Dendritic cell treated with granulocyte-macrophage colony-stimulating factor and Interleukin-4, amounts not matched to agents 40 ng/mL and 50 ng/mL, for 4 days (primary cell): ENCODE results near the gene BSPH1.

Source experiments
- H3K27ac Mint-ChIP-seq: one replicate; pipeline ENCODE4 v1.8.0; 2022; ENCODE audit warnings: mild to moderate bottlenecking, mixed read lengths
- H3K27me3 Mint-ChIP-seq: one replicate; pipeline ENCODE4 v1.8.0; 2022; ENCODE audit warnings: mild to moderate bottlenecking, mixed read lengths
- H3K36me3 Mint-ChIP-seq: one replicate; pipeline ENCODE4 v1.8.0; 2022; ENCODE audit warnings: low read depth, mixed read lengths
- H3K4me1 Mint-ChIP-seq: one replicate; pipeline ENCODE4 v1.8.0; 2022; ENCODE audit warnings: low read depth, mixed read lengths
- H3K4me3 Mint-ChIP-seq: one replicate; pipeline ENCODE4 v1.8.0; 2022; ENCODE audit warnings: mild to moderate bottlenecking, moderate library complexity, mixed read lengths
- H3K9me3 Mint-ChIP-seq: one replicate; pipeline ENCODE4 v1.8.0; 2022; ENCODE audit warnings: mixed read lengths
- intact Hi-C: fragments of 100-400 bp; cut with micrococcal nuclease; formaldehyde crosslinking; loops from one replicate; pipeline ENCODE4 v1.15.0; 2022

BSPH1 gene, protein sequence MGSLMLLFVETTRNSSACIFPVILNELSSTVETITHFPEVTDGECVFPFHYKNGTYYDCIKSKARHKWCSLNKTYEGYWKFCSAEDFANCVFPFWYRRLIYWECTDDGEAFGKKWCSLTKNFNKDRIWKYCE

DNA sequence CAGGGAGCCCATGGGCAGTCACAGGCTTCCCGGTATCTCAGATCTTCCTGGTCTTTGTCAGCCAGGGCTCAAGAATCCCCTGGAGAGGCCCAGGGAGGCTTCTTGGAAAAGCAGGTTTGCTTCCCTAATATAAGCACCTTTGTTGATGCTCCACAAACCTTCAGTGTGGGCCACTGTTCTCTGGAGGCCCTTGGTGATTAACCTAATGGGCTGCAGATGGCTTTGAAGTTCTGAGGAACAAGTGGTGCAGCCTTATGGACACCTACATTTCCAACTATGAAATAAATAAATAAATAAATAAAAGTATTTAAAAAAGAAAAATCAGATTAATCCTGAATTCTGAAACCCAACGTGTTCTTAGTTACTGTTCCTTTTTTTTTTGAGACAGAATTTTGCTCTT lies at the start of gene BSPH1:
Gene BSPH1, minus strand, starts transcription at position 101 of the 400 bp plus-strand sequence. Its CDS starts 89 bp downstream, at position 12.
- H3K4me3 Mint-ChIP-seq: no peak within 1 kb of the TSS
- no peaks in the 10 kb centered on the region for H3K4me1 Mint-ChIP-seq
- H3K9me3 Mint-ChIP-seq: no peaks in the 10 kb centered on the region
- intact Hi-C loops: no loop called here
- H3K27me3 Mint-ChIP-seq: peaks cover 14% of the 10 kb centered on the region
- H3K36me3 Mint-ChIP-seq: no peaks in the 10 kb centered on the region
- H3K27ac Mint-ChIP-seq: no peak within 1 kb of the TSS

DNA sequence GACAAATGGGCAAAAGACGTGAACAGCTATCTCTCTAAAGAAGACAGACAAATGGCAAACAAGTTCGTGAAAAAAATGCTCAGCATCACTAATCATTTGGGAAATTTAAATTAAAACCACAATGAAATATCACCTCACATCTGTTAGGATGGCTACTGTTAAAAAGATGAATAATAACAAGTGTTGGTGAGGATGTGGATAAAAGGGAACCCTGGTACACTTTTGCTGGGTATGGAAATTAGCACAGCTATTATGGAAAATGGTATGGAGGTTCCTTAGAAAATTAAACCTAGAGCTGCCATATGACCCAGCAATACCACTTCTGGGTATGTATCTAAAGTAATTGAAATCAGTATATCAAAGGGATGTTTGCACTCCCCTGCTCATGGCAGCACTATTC lies 44.8 kb upstream of the BSPH1 start:
- Mint-ChIP-seq H3K9me3 (peaks cover 9% of the 10 kb centered on the region), H3K4me3 (no peak overlapping the region), H3K27me3 (peaks cover 6% of the 10 kb centered on the region), H3K4me1 (no peaks in the 10 kb centered on the region), H3K27ac (no peak overlapping the region), H3K36me3 (no peaks in the 10 kb centered on the region)
- intact Hi-C loops: no loop called here

DNA sequence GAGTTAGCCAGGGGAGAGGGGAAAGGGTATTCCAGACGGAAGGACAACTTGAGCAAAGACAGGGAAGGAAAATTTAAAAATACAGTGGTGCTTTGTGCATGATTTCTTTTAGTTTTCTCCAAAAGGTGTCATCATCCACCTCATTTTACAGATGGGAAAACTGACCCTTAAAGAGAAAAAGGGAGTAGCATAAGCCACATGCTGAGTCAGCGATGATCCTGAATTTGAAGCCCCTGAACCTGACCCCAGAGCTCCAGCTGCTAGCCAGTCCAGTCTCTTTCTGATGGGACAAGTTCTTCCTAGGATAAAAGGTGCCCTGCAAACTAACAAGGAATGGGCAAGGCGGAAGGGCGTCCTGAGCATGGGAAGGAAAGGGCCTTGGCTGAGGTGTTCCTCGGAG lies 41.6 kb upstream of the BSPH1 start:
- peaks cover 9% of the 10 kb centered on the region for H3K9me3 Mint-ChIP-seq
- intact Hi-C loops: no loop called here
- H3K4me3 Mint-ChIP-seq: no peak overlapping the region
- no peaks in the 10 kb centered on the region for H3K4me1 Mint-ChIP-seq
- no peaks in the 10 kb centered on the region for H3K27me3 Mint-ChIP-seq
- H3K27ac Mint-ChIP-seq: no peak overlapping the region
- H3K36me3 Mint-ChIP-seq: no peaks in the 10 kb centered on the region

DNA sequence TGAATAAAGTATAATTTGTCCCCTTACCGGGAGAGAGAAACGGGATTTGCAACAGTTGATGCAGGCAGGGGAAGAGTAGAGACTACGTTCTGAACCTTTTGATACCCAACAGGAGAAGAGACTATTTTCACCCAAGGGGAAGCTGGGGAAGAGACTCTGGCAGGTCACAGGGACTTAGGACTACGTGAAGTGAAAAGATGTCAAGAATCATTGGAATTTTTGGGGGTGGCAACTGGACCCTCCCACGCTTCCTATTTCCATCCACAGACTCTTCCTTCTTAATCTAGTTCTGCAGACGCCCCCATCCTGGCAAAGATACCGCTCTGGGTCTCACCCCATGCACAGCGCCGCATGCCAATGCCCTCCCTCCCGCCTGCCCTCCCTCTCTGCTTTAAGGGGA lies 38.1 kb upstream of the BSPH1 start:
- H3K36me3 Mint-ChIP-seq: no peaks in the 10 kb centered on the region
- H3K27ac Mint-ChIP-seq: no peak overlapping the region
- H3K27me3 Mint-ChIP-seq: peaks cover 7% of the 10 kb centered on the region
- no peaks in the 10 kb centered on the region for H3K9me3 Mint-ChIP-seq
- intact Hi-C loops: no loop called here
- no peaks in the 10 kb centered on the region for H3K4me1 Mint-ChIP-seq
- H3K4me3 Mint-ChIP-seq: no peak overlapping the region

DNA sequence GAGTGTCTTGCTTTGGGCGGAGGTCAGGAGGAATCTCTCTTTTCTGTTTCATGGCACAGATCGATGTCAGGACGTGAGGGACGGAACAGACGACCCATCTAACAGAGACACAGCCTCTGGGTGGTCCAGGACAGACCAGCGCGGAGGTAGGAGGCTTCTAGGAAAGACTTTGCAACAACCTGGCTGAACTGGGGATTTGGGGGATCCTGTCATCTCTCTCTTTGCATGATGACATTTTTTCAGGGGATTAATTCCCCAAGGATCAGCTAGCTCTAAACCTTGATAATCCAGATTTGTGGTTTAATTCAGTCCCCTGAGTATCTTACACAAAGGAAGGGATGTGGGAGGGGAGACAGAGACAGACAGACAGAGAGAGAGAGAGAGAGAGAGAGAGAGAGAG lies 37.5 kb upstream of the BSPH1 start:
- Mint-ChIP-seq H3K9me3 (no peaks in the 10 kb centered on the region), H3K4me1 (no peaks in the 10 kb centered on the region), H3K4me3 (no peak overlapping the region), H3K27ac (no peak overlapping the region), H3K27me3 (peaks cover 7% of the 10 kb centered on the region), H3K36me3 (no peaks in the 10 kb centered on the region)
- intact Hi-C loops: no loop called here

DNA sequence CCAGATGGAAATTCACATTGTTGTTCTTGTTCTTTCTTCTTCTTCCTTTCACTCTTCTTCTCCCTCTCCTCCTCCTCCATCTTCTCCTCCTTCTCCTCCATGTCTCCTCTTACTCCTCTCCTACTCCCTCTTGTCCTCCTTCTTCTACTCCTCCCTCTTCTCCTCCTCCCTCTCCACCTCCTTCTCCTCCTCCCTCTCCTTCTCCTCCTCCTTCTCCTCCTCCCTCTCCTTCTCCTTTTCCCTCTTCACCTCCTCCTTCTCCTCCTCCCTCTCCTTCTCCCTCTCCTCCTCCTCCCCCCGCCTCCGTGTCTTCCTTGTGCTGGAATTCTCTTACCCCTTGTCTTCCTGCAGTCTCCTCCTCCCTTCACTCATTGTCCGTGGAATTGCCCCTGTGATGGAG lies 33.5 kb upstream of the BSPH1 start:
- H3K4me1 Mint-ChIP-seq: peaks cover 3% of the 10 kb centered on the region

DNA sequence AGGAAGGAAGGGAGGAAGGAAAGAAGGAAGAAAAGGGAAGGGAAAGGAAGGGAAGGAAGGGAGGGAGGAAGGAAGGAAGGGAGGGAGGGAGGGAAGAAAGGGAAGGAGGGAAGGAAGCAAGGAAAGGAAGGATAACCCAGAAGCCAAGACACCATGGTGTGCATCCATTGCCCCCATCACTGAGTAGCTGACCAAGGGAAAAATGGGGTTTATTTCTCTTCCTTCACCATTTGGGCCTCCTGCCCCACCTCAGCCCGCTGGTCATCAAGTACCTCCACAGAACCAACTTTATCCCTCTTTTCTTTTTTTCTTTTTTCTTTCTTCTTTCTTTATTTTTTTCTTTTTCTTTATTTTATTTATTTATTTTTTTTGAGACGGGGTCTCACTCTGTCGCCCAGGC lies 31.5 kb upstream of the BSPH1 start:
- H3K36me3 Mint-ChIP-seq: no peaks in the 10 kb centered on the region
- peaks cover 13% of the 10 kb centered on the region for H3K27me3 Mint-ChIP-seq
- intact Hi-C loops: no loop called here
- no peak overlapping the region for H3K27ac Mint-ChIP-seq
- no peaks in the 10 kb centered on the region for H3K9me3 Mint-ChIP-seq
- H3K4me1 Mint-ChIP-seq: peaks cover 6% of the 10 kb centered on the region
- H3K4me3 Mint-ChIP-seq: no peak overlapping the region

More for the DNA sequence above, 33.5 kb upstream of the BSPH1 start:
- Mint-ChIP-seq H3K36me3 (no peaks in the 10 kb centered on the region), H3K9me3 (no peaks in the 10 kb centered on the region), H3K4me3 (no peak overlapping the region), H3K27me3 (peaks cover 13% of the 10 kb centered on the region), H3K27ac (no peak overlapping the region)
- intact Hi-C loops: no loop called here

DNA sequence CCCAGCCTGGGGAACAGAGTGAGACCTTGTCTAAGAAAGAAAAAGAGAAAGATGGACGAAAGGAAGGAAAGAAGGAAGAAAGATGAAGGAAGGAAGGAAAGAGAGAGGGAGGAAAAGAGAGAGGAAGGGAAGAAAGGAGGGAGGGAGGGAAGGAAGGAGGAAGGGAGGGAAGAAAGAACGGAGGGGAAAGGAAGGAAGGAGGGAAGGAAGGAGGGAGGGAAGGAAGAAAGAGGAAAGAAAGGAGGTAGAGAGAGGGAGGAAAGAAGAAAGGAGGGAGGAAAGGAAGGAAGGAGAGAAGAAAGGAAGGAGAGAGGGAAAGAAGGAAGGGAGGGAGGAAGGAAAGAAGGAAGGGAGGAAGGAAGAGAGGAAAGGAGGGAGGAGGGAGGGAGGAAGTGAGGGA lies 31.0 kb upstream of the BSPH1 start:
- Mint-ChIP-seq H3K9me3 (no peaks in the 10 kb centered on the region), H3K27ac (no peak overlapping the region), H3K27me3 (peaks cover 13% of the 10 kb centered on the region), H3K4me3 (no peak overlapping the region), H3K4me1 (peaks cover 6% of the 10 kb centered on the region), H3K36me3 (no peaks in the 10 kb centered on the region)
- intact Hi-C loops: no loop called here

DNA sequence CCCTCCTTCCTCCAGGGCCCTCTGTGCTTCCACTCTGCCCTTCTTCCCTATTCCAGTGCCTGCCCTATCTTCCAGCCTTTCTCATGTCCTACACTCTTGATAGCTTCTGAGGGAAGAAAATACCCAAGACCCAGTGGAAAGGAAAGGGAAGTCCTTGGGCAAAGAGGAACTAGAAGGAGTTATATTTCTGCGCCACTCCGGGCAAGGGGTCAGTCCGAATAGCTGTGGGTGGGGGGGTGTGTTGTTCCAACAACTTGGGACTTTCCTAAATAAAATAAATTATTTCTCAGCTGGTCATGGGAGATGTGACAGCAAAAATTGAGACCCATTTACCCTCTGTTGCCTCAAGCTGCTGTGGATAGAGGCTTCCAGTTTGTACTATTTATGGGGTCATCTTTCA lies 28.7 kb upstream of the BSPH1 start:
- Mint-ChIP-seq H3K9me3 (no peaks in the 10 kb centered on the region), H3K4me1 (peaks cover 6% of the 10 kb centered on the region), H3K27ac (no peak overlapping the region), H3K27me3 (peaks cover 9% of the 10 kb centered on the region), H3K36me3 (no peaks in the 10 kb centered on the region), H3K4me3 (no peak overlapping the region)
- intact Hi-C loops: no loop called here

DNA sequence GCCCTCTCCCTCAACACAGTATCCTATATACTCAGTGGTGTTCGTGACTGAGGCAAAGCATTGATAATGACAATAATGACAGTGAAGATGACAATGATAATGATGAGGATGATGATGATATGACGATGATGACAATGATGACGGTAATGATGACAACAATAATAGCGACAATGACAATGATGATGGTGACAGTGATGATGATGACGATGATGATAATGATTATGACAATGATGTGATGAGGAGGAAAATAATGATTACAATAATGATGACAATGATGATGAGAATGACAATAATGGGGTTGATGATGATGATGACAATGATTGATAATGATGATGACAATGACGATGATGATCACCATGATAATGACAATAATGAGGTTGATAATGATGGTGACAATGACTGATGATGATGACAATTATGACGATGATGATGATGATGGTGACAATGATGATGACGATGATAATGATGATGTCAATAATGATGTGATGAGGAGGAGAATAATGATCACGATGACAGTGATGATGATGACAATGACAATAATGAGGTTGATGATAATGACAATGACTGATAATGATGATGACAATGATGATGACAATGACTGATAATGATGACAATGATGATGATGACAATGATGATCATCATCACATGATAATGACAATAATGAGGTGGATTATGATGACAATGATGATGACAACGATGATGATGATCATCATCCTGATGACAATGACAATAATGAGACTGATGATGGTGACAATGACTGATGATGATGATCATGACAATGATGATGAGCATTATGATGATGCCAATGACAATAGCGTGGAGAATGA lies 19.2 kb upstream of the BSPH1 start:
- Mint-ChIP-seq H3K27ac (no peak overlapping the region), H3K4me1 (no peaks in the 10 kb centered on the region), H3K9me3 (peaks cover 9% of the 10 kb centered on the region), H3K27me3 (peaks cover 1% of the 10 kb centered on the region), H3K4me3 (no peak overlapping the region), H3K36me3 (no peaks in the 10 kb centered on the region)
- intact Hi-C loops: no loop called here

DNA sequence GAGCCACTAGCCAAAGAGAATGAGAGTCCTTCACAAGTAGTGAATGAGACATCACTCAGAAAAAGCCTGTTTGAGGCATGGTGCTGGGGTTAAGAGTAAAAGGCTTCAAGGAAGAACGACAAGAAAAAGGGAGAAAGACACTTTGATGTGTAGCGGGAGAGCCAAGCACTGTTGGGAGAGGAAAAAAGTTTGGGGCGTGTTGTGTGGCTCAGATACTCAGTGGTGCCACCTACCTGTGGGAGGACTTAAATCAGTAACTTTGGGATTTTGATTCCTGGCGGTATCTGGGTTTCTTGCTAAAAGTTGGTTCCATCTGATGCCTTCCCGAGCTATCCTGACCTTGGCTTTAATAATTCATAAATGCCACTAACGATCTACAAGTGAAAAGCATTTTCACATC lies 14.8 kb upstream of the BSPH1 start:
- Mint-ChIP-seq H3K27me3 (no peaks in the 10 kb centered on the region), H3K27ac (no peak overlapping the region)
- intact Hi-C loops: no loop called here

DNA sequence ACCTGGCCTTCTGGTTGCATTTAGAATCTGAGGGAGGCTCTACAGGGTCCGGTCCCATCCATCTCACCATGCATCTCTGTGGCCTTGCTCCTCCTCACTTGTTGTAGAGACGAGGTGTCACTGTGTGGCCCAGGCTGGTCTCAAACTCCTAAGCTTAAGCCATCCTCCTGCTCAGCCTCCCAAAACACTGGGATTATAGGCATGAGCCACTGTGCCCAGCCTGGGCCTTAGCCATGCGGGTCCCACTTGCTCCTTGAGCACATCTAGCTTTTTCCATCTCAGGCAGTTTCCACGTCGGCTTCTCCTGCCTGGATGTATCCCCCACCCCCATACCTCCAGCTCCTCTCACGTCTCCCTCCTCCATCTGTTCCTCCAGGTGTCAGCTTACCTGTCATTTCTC lies 12.3 kb upstream of the BSPH1 start:
- intact Hi-C loops: no loop called here
- Mint-ChIP-seq H3K36me3 (no peaks in the 10 kb centered on the region), H3K27ac (no peak overlapping the region)

More for the DNA sequence above, 14.8 kb upstream of the BSPH1 start:
- H3K36me3 Mint-ChIP-seq: no peaks in the 10 kb centered on the region
- peaks cover 9% of the 10 kb centered on the region for H3K9me3 Mint-ChIP-seq
- H3K4me3 Mint-ChIP-seq: no peak overlapping the region
- H3K4me1 Mint-ChIP-seq: no peaks in the 10 kb centered on the region

DNA sequence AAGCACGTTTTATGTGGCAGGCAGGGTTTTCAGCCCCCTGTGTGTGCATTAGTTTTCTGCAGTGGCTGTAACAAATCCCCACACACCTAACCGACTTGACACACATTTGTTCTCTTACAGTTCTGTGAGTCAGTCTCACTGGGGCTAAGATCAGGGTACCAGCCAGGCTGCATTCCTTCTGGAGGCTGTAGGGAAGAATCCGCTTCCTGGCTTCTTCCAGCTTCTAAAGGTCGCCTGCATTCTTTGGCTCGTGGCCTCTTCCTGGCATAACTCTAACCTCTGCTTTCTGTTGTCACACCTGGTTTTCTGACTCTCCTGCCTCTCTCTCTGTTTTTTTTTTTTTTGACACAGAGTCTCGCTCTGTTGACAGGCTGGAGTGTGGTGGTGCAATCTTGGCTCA lies 8.9 kb upstream of the BSPH1 start:
- Mint-ChIP-seq H3K4me1 (no peaks in the 10 kb centered on the region), H3K27ac (no peak overlapping the region), H3K27me3 (peaks cover 4% of the 10 kb centered on the region), H3K9me3 (no peaks in the 10 kb centered on the region), H3K36me3 (no peaks in the 10 kb centered on the region), H3K4me3 (no peak overlapping the region)
- intact Hi-C loops: no loop called here

More for the DNA sequence above, 12.3 kb upstream of the BSPH1 start:
- Mint-ChIP-seq H3K9me3 (peaks cover 9% of the 10 kb centered on the region), H3K4me1 (no peaks in the 10 kb centered on the region), H3K4me3 (no peak overlapping the region), H3K27me3 (peaks cover 2% of the 10 kb centered on the region)

DNA sequence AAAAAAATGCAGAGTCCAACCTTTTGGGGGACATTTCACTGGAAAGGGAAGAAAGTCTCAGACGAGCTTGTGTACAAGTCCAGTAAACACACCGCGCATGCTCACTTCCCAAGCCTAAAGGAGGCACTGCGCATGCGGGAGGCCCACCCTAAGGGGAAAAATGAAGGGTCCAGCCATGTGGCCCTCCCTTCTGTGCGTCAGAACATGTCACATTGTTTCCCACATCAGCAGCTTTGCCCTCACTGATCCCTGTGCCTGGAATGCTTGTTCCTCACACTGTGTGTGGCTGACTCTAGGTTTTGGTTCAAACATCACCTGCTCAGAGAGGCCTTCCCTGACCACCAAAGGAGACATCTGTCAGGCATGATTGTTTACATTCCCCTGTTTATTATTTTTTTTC lies 6.8 kb upstream of the BSPH1 start:
- Mint-ChIP-seq H3K27ac (no peak overlapping the region), H3K9me3 (no peaks in the 10 kb centered on the region), H3K4me1 (no peaks in the 10 kb centered on the region), H3K4me3 (no peak overlapping the region), H3K36me3 (no peaks in the 10 kb centered on the region), H3K27me3 (peaks cover 7% of the 10 kb centered on the region)
- intact Hi-C loops: no loop called here
